ENCODE data around the gene FRMD5.
"Not testable (repeated sequence)": the region's sequence is repeated elsewhere in the genome, so short reads cannot be mapped to it uniquely, and the experiment has no call there.

The FRMD5 gene

DNA sequence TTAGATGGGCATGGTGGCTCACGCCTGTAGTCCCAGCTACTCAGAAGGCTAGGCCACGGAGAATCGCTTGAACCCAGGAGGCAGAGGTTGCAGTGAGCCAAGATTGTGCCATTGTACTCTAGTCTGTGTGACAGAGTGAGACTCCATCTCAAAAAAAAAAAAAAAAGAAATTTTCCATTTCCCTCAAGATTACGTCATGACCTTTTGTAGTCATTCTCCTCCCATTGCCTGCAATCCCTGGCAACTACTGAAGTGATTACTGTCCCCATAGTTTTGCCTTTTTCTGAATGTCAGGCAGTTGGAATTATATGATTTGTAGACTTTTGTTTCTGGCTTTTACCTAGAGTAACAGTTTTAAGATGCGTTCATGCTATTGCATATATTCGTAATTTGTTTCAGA is 340.3 kb downstream of the FRMD5 start:
- no peak for DNase-seq (ENCODE audit: low spot score)
- TF ChIP-seq CTCF (IDR thresholded peaks at IDR 0.05; ENCODE audit: borderline replicate concordance, control extremely low read depth, extremely low read depth, insufficient read depth, missing control alignments): no peak
- in situ Hi-C loops (cut with MboI; ENCODE audit: low sequenced_read_pairs, unreplicated experiment): no loop called here

DNA sequence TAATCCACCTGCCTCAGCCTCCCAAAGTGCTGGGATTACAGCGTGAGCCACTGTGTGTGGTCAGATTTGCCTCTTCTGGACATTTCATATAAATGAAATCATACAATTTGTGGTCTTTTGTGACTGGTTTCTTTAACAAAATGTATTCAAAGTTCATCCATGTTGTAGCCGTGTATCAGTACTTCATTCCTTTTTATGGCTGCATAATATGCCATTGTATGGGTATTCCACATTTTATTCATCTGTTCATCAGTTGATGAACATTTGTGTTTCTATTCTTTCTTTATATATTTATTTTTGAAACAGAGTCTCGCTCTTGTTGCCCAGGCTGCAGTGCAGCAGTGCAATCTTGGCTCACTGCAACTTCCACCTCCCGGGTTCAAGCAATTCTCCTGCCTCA is 342.5 kb downstream of the FRMD5 start:
- no peak for TF ChIP-seq CTCF (IDR thresholded peaks at IDR 0.05; ENCODE audit: borderline replicate concordance, control extremely low read depth, extremely low read depth, insufficient read depth, missing control alignments)
- no peak for DNase-seq (ENCODE audit: low spot score)
- in situ Hi-C loops (cut with MboI; ENCODE audit: low sequenced_read_pairs, unreplicated experiment): no loop called here

- no peak for DNase-seq (ENCODE audit: low spot score)
- TF ChIP-seq CTCF (IDR thresholded peaks at IDR 0.05; ENCODE audit: borderline replicate concordance, control extremely low read depth, extremely low read depth, insufficient read depth, missing control alignments): no peak
- in situ Hi-C loops (cut with MboI; ENCODE audit: low sequenced_read_pairs, unreplicated experiment): no loop called here
Measured at GRCh38 chr15:43851251-43851650, 343.8 kb downstream of the FRMD5 start.

- no peak for TF ChIP-seq CTCF (IDR thresholded peaks at IDR 0.05; ENCODE audit: borderline replicate concordance, control extremely low read depth, extremely low read depth, insufficient read depth, missing control alignments)
- no peak for DNase-seq (ENCODE audit: low spot score)
- in situ Hi-C loops (cut with MboI; ENCODE audit: low sequenced_read_pairs, unreplicated experiment): no loop called here
Measured at GRCh38 chr15:43845421-43845820, 349.6 kb downstream of the FRMD5 start.

DNA sequence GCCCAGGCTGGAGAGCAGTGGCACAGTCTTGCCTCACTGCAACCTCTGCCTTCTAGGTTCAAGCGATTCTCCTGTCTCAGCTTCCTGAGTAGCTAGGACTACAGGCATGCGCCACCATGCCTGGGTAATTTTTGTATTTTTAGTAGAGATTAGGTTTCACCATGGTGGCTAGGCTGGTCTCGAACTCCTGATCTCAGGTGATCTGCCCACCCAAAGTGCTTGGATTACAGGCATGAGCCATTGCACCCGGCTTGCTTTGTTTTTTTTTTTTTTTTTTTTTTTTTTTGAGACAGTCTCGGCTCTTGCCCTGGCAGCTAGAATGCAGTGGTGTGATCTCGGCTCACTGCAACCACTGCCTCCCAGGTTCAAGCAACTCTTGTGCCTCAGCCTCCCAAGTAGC is 362.6 kb downstream of the FRMD5 start:
- in situ Hi-C loops (cut with MboI; ENCODE audit: low sequenced_read_pairs, unreplicated experiment); DNase-seq (ENCODE audit: low spot score): not testable (repeated sequence)

DNA sequence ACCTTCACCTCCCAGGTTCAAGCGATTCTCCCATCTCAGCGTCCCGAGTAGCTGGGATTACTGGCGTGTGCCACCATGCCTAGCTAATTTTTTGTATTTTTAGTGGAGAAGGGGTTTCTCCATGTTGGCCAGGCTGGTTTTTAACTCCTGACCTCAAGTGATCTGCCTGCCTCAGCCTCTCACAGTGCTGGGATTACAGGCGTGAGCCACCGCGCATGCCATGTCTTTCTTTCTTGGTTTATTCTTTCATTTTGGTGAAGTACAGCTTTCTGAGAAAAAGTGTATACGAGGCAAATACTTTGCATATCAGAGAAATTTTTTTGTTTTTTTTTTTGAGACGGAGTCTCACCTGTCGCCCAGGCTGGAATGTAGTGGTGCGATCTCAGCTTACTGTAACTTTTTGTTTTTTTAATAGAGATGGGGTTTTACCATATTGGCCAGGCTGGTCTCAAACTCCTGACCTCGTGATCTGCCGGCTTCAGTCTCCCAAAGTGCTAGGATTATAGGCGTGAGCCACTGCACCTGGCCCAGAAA is 363.5 kb downstream of the FRMD5 start:
- in situ Hi-C loops (cut with MboI; ENCODE audit: low sequenced_read_pairs, unreplicated experiment); DNase-seq (ENCODE audit: low spot score): not testable (repeated sequence)

DNA sequence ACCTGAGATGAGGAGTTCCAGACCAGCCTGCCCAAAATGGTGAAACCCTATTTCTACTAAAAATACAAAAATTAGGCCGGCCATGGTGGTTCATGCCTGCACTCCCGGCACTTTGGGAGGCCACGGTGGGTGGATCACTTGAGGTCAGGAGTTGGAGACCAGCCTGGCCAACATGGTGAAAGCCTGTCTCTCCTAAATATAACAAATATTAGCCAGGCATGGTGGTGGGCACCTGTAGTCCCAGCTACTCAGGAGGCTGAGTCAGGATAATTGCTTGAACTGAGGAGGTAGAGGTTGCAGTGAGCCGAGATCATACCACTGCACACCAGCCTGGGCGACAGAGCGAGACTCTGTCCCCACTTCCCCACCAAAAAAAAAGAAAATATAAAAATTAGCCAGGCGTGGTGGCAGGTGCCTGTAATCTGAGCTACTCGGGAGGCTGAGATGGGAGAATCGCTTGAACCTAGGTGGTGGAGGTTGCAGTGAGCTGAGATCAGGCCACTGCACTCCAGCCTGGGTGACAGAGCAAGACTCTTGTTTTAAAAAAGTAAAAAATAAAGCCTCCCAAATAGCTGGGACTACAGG is 364.3 kb downstream of the FRMD5 start:
- DNase-seq (ENCODE audit: low spot score); in situ Hi-C loops (cut with MboI; ENCODE audit: low sequenced_read_pairs, unreplicated experiment): not testable (repeated sequence)

DNA sequence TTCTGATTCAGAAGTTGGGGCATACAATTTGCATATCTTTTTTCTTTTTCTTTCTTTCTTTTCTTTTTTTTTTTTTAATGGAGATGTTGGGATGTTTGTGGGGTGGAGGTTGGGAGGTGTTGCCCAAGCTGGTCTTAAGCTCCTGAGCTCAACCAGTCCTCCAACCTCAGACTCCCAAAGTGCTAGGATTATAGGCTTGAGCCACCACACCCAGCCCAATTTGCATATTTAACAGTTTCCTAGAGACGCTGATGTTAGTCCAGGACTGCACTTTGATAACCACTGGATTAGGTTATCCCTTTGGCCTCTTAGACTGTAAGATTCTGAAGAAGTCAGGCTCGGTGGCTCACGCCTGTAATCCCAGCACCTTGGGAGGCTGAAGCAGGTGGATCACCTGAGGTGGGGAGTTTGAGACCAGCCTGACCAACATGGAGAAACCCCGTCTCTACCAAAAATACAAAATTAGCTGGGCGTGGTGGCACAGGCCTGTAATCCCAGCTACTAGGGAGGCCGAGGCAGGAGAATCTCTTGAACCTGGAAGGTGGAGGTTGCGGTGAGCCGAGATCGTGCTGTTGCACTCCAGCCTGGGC is 365.0 kb downstream of the FRMD5 start:
- in situ Hi-C loops (cut with MboI; ENCODE audit: low sequenced_read_pairs, unreplicated experiment): not testable (repeated sequence)

GRCh38 chr15:43828061-43828657 is 366.9 kb downstream of the FRMD5 start:
- no peak for TF ChIP-seq CTCF (IDR thresholded peaks at IDR 0.05; ENCODE audit: borderline replicate concordance, control extremely low read depth, extremely low read depth, insufficient read depth, missing control alignments)
- in situ Hi-C loops (cut with MboI; ENCODE audit: low sequenced_read_pairs, unreplicated experiment): no loop called here
- DNase-seq (ENCODE audit: low spot score): peak; percentile 40

More for the DNA sequence above, 365.0 kb downstream of the FRMD5 start:
- DNase-seq (ENCODE audit: low spot score): not testable (repeated sequence)

Data from GM13976 (cell line).